HepG2 (cell line): ENCODE measurements around the gene C4orf54. TPM values are rescaled to one million over a fixed set of nuclear protein-coding genes. Genes with fewer than 3 reads are reported as not detected.

Experiments used
- ATAC-seq: fragments of 200-7000 bp; cut with Tn5 transposase; 3 replicates; pipeline ENCODE4 v1.9.1; 2020; ENCODE audit warnings: mild to moderate bottlenecking, moderate library complexity
- BruUV-seq: library from RNA; stranded (reverse); fragments of 400-500 nt; replicated peaks from 2 replicates; lab custom pipeline; 2021; lab: Mats Ljungman, UMichigan
- CTCF ChIA-PET: fragments of 300-600 bp; formaldehyde crosslinking; extraction: SDS; loops from one replicate; lab custom pipeline; 2021; ENCODE audit warnings: low total read pairs, inconsistent platforms, low intra/inter-chr PET ratio; lab: Yijun Ruan, JAX
- POLR2A ChIA-PET: fragments of 350-600 bp; sonication (Branson Sonifier 250); formaldehyde crosslinking; loops from one replicate; lab custom pipeline; 2020; ENCODE audit warnings: antibody characterized with exemption, inconsistent platforms; lab: Yijun Ruan, JAX
- DNase-seq: peaks from one replicate; pipeline ENCODE4 v3.0.0-alpha.2; 2015; ENCODE audit warnings: low spot score
- FAIRE-seq: peaks from 3 replicates; lab custom pipeline; 2011; peaks lifted over from hg19 to GRCh38; lab: Jason Lieb, UNC
- H2AFZ ChIP-seq: one replicate; pipeline ENCODE4 v1.6.1; 2011; ENCODE audit warnings: low read length, inconsistent platforms
- H3K27ac ChIP-seq: fragments of 300-600 bp; 3 replicates; pipeline ENCODE4 v1.8.0; 2011; ENCODE audit warnings: mixed run types, mild to moderate bottlenecking, mixed read lengths, low read length, inconsistent platforms; ENCODE audit not compliant: insufficient read depth; ENCODE audit errors: extremely low read length
- H3K27me3 ChIP-seq, 2 experiments: fragments of 200-600 bp in 1 of 2; 2 replicates in 1 of 2; 3 replicates in 1 of 2; pipeline versions ENCODE4 v1.6.0 to v1.8.0; 2011; ENCODE audit warnings: low read length in 2 of 2, mild to moderate bottlenecking in 2 of 2, moderate library complexity in 2 of 2, inconsistent platforms in 1 of 2; ENCODE audit not compliant: insufficient read depth in 2 of 2, control insufficient read depth in 1 of 2
- H3K36me3 ChIP-seq, 2 experiments: fragments of 200-600 bp in 1 of 2; replicated peaks in 1 of 2; 2 replicates in 1 of 2; 3 replicates in 1 of 2; pipeline versions ENCODE4 v1.5.1 to v1.8.0; 2011; ENCODE audit warnings: low read length in 2 of 2, inconsistent platforms in 1 of 2; ENCODE audit not compliant: insufficient read depth in 2 of 2, control insufficient read depth in 1 of 2
- H3K4me1 ChIP-seq: 2 replicates; pipeline ENCODE4 v1.5.1; 2012; ENCODE audit warnings: low read length, inconsistent platforms; ENCODE audit not compliant: insufficient read depth
- H3K4me2 ChIP-seq: 2 replicates; pipeline ENCODE4 v1.6.0; 2011; ENCODE audit warnings: low read depth, low read length, inconsistent platforms
- H3K4me3 ChIP-seq, 3 experiments: fragments of 200-600 bp in 1 of 3; sonication (generic), shearing (Covaris generic) in 1 of 3; replicated peaks in 1 of 3; 2 replicates each; pipeline ENCODE4 v1.5.1; 2011 to 2016; ENCODE audit warnings: low read length in 3 of 3, inconsistent platforms in 2 of 3, low read depth in 2 of 3, mild to moderate bottlenecking in 2 of 3, control low read depth in 1 of 3, mixed read lengths in 1 of 3; ENCODE audit not compliant: insufficient read depth in 1 of 3
- H3K79me2 ChIP-seq: one replicate; pipeline ENCODE4 v1.6.1; 2011; ENCODE audit warnings: low read length, inconsistent platforms; ENCODE audit not compliant: insufficient read depth
- H3K9ac ChIP-seq: 2 replicates; pipeline ENCODE4 v1.6.0; 2011; ENCODE audit warnings: mild to moderate bottlenecking, low read depth, low read length, inconsistent platforms; ENCODE audit not compliant: insufficient read depth
- H3K9me3 ChIP-seq: 2 replicates; pipeline ENCODE4 v1.5.1; 2012; ENCODE audit warnings: mild to moderate bottlenecking, low read length
- H4K20me1 ChIP-seq: 2 replicates; pipeline ENCODE4 v1.6.0; 2011; ENCODE audit warnings: inconsistent platforms, mild to moderate bottlenecking, low read length, moderate library complexity; ENCODE audit not compliant: insufficient read depth
- EHMT2 ChIP-seq: fragments of 200-600 bp; sonication (generic); IDR thresholded peaks from 2 replicates; pipeline ENCODE4 v1.7.0; 2017; ENCODE audit warnings: antibody characterized with exemption, low read depth, low read length, borderline replicate concordance
- MATR3 ChIP-seq: sonication (generic); formaldehyde crosslinking; IDR thresholded peaks from 2 replicates; pipeline ENCODE4 v1.4.0; 2020; ENCODE audit warnings: missing genetic modification reagents
- THAP7 ChIP-seq: sonication (generic); formaldehyde crosslinking; IDR thresholded peaks from 2 replicates; pipeline ENCODE4 v1.8.1; 2023; ENCODE audit warnings: mild to moderate bottlenecking, missing genetic modification reagents
- WGBS: methylation state at CpG from one replicate; pipeline ENCODE4 v1.1.6; 2017; ENCODE audit warnings: low lambda C conversion rate; 5-methylcytosine and 5-hydroxymethylcytosine counted together
- in situ Hi-C: cut with HindIII; loops from 2 replicates; pipeline ENCODE4 v1.10.0; 2017; ENCODE audit warnings: low pct_unique_long_range_greater_than_20kb; ENCODE audit not compliant: extremely low pct_ligation_motif_present
- intact Hi-C: fragments of 100-400 bp; cut with micrococcal nuclease; formaldehyde crosslinking; loops from one replicate; pipeline ENCODE4 v1.10.0; 2022; ENCODE audit not compliant: unreplicated experiment
- polyA plus RNA-seq, 8 experiments: library from polyadenylated mRNA; depleted of rRNA in 3 of 8; stranded (reverse) in 7 of 8; unstranded in 1 of 8; fragments of >200 nt; fragmentation: Illumina TruSeq in 4 of 8; extraction: Trizol in 4 of 8; gene quantifications; 2 replicates each; pipeline versions ENCODE4 v1.2.1 to v1.2.3, GENCODE V29; 2011 to 2016; ENCODE audit warnings: low read depth in 4 of 8, missing spikeins in 1 of 8, mixed read lengths in 1 of 8; ENCODE audit not compliant: insufficient read depth in 1 of 8
- total RNA-seq, 5 experiments: library from RNA; depleted of rRNA; stranded (reverse); fragments of >200 nt; fragmentation: Illumina TruSeq; extraction: Trizol; gene quantifications; 2 replicates each; pipeline ENCODE4 v1.2.3, GENCODE V29; 2016; ENCODE audit warnings: low read depth in 1 of 5
- TF ChIP-seq, protein P1 (sequence below): sonication (generic); formaldehyde crosslinking; IDR thresholded peaks from 2 replicates; pipeline ENCODE4 v1.8.0; 2022; ENCODE audit warnings: mild to moderate bottlenecking, missing genetic modification reagents, moderate library complexity
- TF ChIP-seq, protein P2 (sequence below): sonication (generic); formaldehyde crosslinking; IDR thresholded peaks from 2 replicates; pipeline ENCODE4 v1.4.0; 2020; ENCODE audit warnings: mild to moderate bottlenecking, missing genetic modification reagents, borderline replicate concordance

C4orf54 gene
- total and polyA plus RNA-seq, 2 of the 13 experiments (the other 11 are each of a cell fraction or from before 2014, with no cell fraction given): not detected

- H3K27ac ChIP-seq: no peak overlapping the region
- H3K36me3 ChIP-seq: no peaks in the 10 kb centered on the region
- H3K79me2 ChIP-seq: no peaks in the 10 kb centered on the region
- no peaks in the 10 kb centered on the region for H3K9me3 ChIP-seq
- no TSS peak for BruUV-seq
- no peak for ATAC-seq
- intact Hi-C loops: no loop called here
- H4K20me1 ChIP-seq: no peaks in the 10 kb centered on the region
- CTCF ChIA-PET: no interaction called here
- H2AFZ ChIP-seq: no peak overlapping the region
- TF ChIP-seq MATR3 (CRISPR knock-in tag): no peak
- TF ChIP-seq THAP7 (CRISPR knock-in tag): no peak
- TF ChIP-seq, protein P1, sequence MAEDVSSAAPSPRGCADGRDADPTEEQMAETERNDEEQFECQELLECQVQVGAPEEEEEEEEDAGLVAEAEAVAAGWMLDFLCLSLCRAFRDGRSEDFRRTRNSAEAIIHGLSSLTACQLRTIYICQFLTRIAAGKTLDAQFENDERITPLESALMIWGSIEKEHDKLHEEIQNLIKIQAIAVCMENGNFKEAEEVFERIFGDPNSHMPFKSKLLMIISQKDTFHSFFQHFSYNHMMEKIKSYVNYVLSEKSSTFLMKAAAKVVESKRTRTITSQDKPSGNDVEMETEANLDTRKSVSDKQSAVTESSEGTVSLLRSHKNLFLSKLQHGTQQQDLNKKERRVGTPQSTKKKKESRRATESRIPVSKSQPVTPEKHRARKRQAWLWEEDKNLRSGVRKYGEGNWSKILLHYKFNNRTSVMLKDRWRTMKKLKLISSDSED (CRISPR knock-in tag): no peak
- TF ChIP-seq, protein P2, sequence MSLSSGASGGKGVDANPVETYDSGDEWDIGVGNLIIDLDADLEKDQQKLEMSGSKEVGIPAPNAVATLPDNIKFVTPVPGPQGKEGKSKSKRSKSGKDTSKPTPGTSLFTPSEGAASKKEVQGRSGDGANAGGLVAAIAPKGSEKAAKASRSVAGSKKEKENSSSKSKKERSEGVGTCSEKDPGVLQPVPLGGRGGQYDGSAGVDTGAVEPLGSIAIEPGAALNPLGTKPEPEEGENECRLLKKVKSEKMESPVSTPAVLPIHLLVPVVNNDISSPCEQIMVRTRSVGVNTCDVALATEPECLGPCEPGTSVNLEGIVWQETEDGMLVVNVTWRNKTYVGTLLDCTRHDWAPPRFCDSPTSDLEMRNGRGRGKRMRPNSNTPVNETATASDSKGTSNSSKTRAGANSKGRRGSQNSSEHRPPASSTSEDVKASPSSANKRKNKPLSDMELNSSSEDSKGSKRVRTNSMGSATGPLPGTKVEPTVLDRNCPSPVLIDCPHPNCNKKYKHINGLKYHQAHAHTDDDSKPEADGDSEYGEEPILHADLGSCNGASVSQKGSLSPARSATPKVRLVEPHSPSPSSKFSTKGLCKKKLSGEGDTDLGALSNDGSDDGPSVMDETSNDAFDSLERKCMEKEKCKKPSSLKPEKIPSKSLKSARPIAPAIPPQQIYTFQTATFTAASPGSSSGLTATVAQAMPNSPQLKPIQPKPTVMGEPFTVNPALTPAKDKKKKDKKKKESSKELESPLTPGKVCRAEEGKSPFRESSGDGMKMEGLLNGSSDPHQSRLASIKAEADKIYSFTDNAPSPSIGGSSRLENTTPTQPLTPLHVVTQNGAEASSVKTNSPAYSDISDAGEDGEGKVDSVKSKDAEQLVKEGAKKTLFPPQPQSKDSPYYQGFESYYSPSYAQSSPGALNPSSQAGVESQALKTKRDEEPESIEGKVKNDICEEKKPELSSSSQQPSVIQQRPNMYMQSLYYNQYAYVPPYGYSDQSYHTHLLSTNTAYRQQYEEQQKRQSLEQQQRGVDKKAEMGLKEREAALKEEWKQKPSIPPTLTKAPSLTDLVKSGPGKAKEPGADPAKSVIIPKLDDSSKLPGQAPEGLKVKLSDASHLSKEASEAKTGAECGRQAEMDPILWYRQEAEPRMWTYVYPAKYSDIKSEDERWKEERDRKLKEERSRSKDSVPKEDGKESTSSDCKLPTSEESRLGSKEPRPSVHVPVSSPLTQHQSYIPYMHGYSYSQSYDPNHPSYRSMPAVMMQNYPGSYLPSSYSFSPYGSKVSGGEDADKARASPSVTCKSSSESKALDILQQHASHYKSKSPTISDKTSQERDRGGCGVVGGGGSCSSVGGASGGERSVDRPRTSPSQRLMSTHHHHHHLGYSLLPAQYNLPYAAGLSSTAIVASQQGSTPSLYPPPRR (CRISPR knock-in tag): no peak
- no peak for TF ChIP-seq EHMT2
- FAIRE-seq: no peak
- in situ Hi-C loops: no loop called here
- H3K4me3 ChIP-seq: no peak overlapping the region
- 54% methylated on average over 5 of the region's 5 CpGs for WGBS
- H3K4me2 ChIP-seq: no peak overlapping the region
- no peak overlapping the region for H3K9ac ChIP-seq
- no peak for DNase-seq
- no peaks in the 10 kb centered on the region for H3K4me1 ChIP-seq
- H3K27me3 ChIP-seq: 0 out of 5 replicates have a peak, but pooled peaks cover 0 to 1% of the 10 kb centered on the region in 2 experiments
- POLR2A ChIA-PET: no interaction called here
These were observed 4.3 kb upstream of the C4orf54 start for GRCh38 chr4:99661907-99662306.
